H1 (cell line): ENCODE measurements around the gene MPZL3. TPM values are rescaled to one million over a fixed set of nuclear protein-coding genes. Genes with fewer than 3 reads are reported as not detected.

Experiments
- CTCF ChIA-PET: fragments of 300-600 bp; sonication (Branson Sonifier 250); formaldehyde crosslinking; loops from one replicate; lab custom pipeline; 2021; ENCODE audit not compliant: partially characterized antibody; lab: Charles Lee
- POLR2A ChIA-PET: fragments of 300-600 bp; sonication (Branson Sonifier 250); formaldehyde crosslinking; loops from one replicate; lab custom pipeline; 2021; ENCODE audit warnings: inconsistent platforms; ENCODE audit not compliant: partially characterized antibody; lab: Charles Lee
- DNase-seq, 2 experiments: peaks; one replicate each; pipeline versions ENCODE4 v3.0.0 to v3.0.0-alpha.2; 2010 to 2022; ENCODE audit warnings: low spot score in 2 of 2, low read depth in 1 of 2, mixed read lengths in 1 of 2
- FAIRE-seq: peaks from 2 replicates; lab custom pipeline; 2011; peaks lifted over from hg19 to GRCh38; lab: Jason Lieb, UNC
- H2AFZ ChIP-seq: 2 replicates; pipeline ENCODE4 v1.8.1; 2012; ENCODE audit warnings: low read length, inconsistent platforms
- H2AK5ac ChIP-seq: 2 replicates; pipeline ENCODE4 v1.6.1; 2013; ENCODE audit warnings: low read depth, low read length
- H2BK120ac ChIP-seq: replicated peaks from 2 replicates; pipeline ENCODE3; 2013; ENCODE audit warnings: low read depth, low read length, inconsistent platforms
- H2BK12ac ChIP-seq: 2 replicates; pipeline ENCODE4 v1.6.1; 2013; ENCODE audit warnings: low read depth, low read length
- H2BK15ac ChIP-seq: 2 replicates; pipeline ENCODE4 v1.6.1; 2013; ENCODE audit warnings: low read length
- H2BK20ac ChIP-seq: 2 replicates; pipeline ENCODE4 v1.6.1; 2013; ENCODE audit warnings: low read length
- H2BK5ac ChIP-seq: 2 replicates; pipeline ENCODE4 v1.6.1; 2013; ENCODE audit warnings: low read depth, low read length
- H3K14ac ChIP-seq: 2 replicates; pipeline ENCODE4 v1.6.1; 2013; ENCODE audit warnings: inconsistent platforms; ENCODE audit not compliant: insufficient read length
- H3K18ac ChIP-seq: 2 replicates; pipeline ENCODE4 v1.6.1; 2013; ENCODE audit warnings: low read length; ENCODE audit errors: extremely low read depth
- H3K23ac ChIP-seq: 2 replicates; pipeline ENCODE4 v1.6.1; 2013; ENCODE audit warnings: inconsistent platforms; ENCODE audit not compliant: insufficient read length
- H3K23me2 ChIP-seq: 2 replicates; pipeline ENCODE4 v1.6.1; 2013; ENCODE audit warnings: low read depth, low read length
- H3K27ac ChIP-seq: 2 replicates; pipeline ENCODE4 v1.6.1; 2011; ENCODE audit warnings: low read depth, low read length, inconsistent platforms
- H3K27me3 ChIP-seq, 4 experiments: replicated peaks in 1 of 4; 1 replicate in 1 of 4; 2 replicates in 3 of 4; pipeline versions ENCODE4 v1.6.1 to v1.8.1; 2011 to 2013; ENCODE audit warnings: low read length in 3 of 4, mild to moderate bottlenecking in 3 of 4, inconsistent platforms in 2 of 4, mixed read lengths in 2 of 4, moderate library complexity in 1 of 4; ENCODE audit not compliant: control insufficient read depth in 3 of 4, insufficient read depth in 3 of 4; ENCODE audit errors: extremely low read depth in 1 of 4
- H3K36me3 ChIP-seq, 4 experiments: 2 replicates each; pipeline versions ENCODE4 v1.6.1 to v1.8.1; 2011 to 2013; ENCODE audit warnings: mild to moderate bottlenecking in 4 of 4, low read length in 3 of 4, moderate library complexity in 2 of 4, control low read depth in 1 of 4, inconsistent platforms in 1 of 4; ENCODE audit not compliant: insufficient read depth in 4 of 4, control insufficient read depth in 2 of 4
- H3K4ac ChIP-seq: replicated peaks from 2 replicates; pipeline ENCODE3; 2013; ENCODE audit warnings: low read length, low read depth, mixed read lengths, inconsistent platforms; ENCODE audit not compliant: insufficient read length
- H3K4me1 ChIP-seq, 4 experiments: replicated peaks in 1 of 4; 1 replicate in 1 of 4; 2 replicates in 3 of 4; pipeline versions ENCODE4 v1.6.1 to v1.8.1; 2011 to 2013; ENCODE audit warnings: low read length in 3 of 4, inconsistent platforms in 2 of 4, mixed read lengths in 1 of 4; ENCODE audit not compliant: insufficient read depth in 4 of 4, control insufficient read depth in 3 of 4
- H3K4me2 ChIP-seq, 2 experiments: 2 replicates each; pipeline versions ENCODE4 v1.6.1 to v1.8.1; 2011 to 2013; ENCODE audit warnings: low read depth in 2 of 2, low read length in 2 of 2, control low read depth in 1 of 2, inconsistent platforms in 1 of 2, mild to moderate bottlenecking in 1 of 2; ENCODE audit not compliant: insufficient read depth in 1 of 2
- H3K4me3 ChIP-seq, 4 experiments: fragments of 200-600, 300-600 bp in 1 of 4; sonication (generic), shearing (Covaris generic), sonication (Bioruptor Twin) in 1 of 4; 2 replicates each; pipeline versions ENCODE4 v1.5.1 to v1.8.1; 2011 to 2016; ENCODE audit warnings: low read length in 4 of 4, low read depth in 3 of 4, control low read depth in 2 of 4, inconsistent platforms in 2 of 4, mild to moderate bottlenecking in 2 of 4, mixed read lengths in 1 of 4, moderate library complexity in 1 of 4; ENCODE audit not compliant: insufficient read depth in 2 of 4; ENCODE audit errors: extremely low read depth in 1 of 4
- H3K56ac ChIP-seq: replicated peaks from 2 replicates; pipeline ENCODE3; 2013; ENCODE audit warnings: low read depth, mild to moderate bottlenecking, mixed read lengths, low read length, inconsistent platforms; ENCODE audit not compliant: insufficient read length
- H3K79me1 ChIP-seq: 2 replicates; pipeline ENCODE4 v1.6.1; 2013; ENCODE audit warnings: low read depth, low read length, control low read depth
- H3K79me2 ChIP-seq, 2 experiments: 2 replicates each; pipeline versions ENCODE4 v1.6.1 to v1.8.1; 2012 to 2013; ENCODE audit warnings: low read length in 2 of 2, mild to moderate bottlenecking in 2 of 2, inconsistent platforms in 1 of 2; ENCODE audit not compliant: insufficient read depth in 2 of 2, control insufficient read depth in 1 of 2
- H3K9ac ChIP-seq, 4 experiments: replicated peaks in 1 of 4; 1 replicate in 1 of 4; 2 replicates in 3 of 4; pipeline versions ENCODE4 v1.6.1 to v1.8.1; 2011 to 2013; ENCODE audit warnings: low read depth in 3 of 4, low read length in 3 of 4, control low read depth in 2 of 4, mild to moderate bottlenecking in 2 of 4, moderate library complexity in 2 of 4, inconsistent platforms in 1 of 4; ENCODE audit errors: extremely low read depth in 1 of 4
- H3K9me3 ChIP-seq, 2 experiments: 2 replicates each; pipeline versions ENCODE4 v1.6.1 to v1.8.1; 2012 to 2013; ENCODE audit warnings: mild to moderate bottlenecking in 2 of 2, moderate library complexity in 2 of 2, control low read depth in 1 of 2, inconsistent platforms in 1 of 2, low read depth in 1 of 2, low read length in 1 of 2, mixed read lengths in 1 of 2; ENCODE audit not compliant: insufficient read depth in 2 of 2
- H4K20me1 ChIP-seq, 2 experiments: replicated peaks in 1 of 2; 2 replicates each; pipeline versions ENCODE3 to v1.8.1; 2011 to 2013; ENCODE audit warnings: inconsistent platforms in 2 of 2, low read length in 2 of 2, mild to moderate bottlenecking in 1 of 2; ENCODE audit not compliant: insufficient read depth in 2 of 2, control insufficient read depth in 1 of 2
- H4K5ac ChIP-seq: 2 replicates; pipeline ENCODE4 v1.6.1; 2013; ENCODE audit warnings: low read length, low read depth, mixed read lengths, inconsistent platforms; ENCODE audit not compliant: insufficient read length
- H4K8ac ChIP-seq: 2 replicates; pipeline ENCODE4 v1.8.0; 2013; ENCODE audit warnings: mild to moderate bottlenecking, moderate library complexity, low read length, inconsistent platforms; ENCODE audit not compliant: insufficient read depth; ENCODE audit errors: extremely low read depth
- H4K91ac ChIP-seq: replicated peaks from 2 replicates; pipeline ENCODE3; 2013; ENCODE audit warnings: low read length, mixed read lengths, inconsistent platforms; ENCODE audit not compliant: insufficient read length
- CBX5 ChIP-seq: fragments of 300-800, 300-1000 bp; sonication (generic); IDR thresholded peaks from 2 replicates; pipeline ENCODE4 v1.7.1; 2016; ENCODE audit warnings: antibody characterized with exemption, low read length, low read depth
- CEBPB ChIP-seq: IDR thresholded peaks from 2 replicates; pipeline ENCODE4 v1.6.1; 2012; ENCODE audit warnings: low read depth, low read length
- CHD1 ChIP-seq: IDR thresholded peaks from 2 replicates; pipeline ENCODE4 v1.6.1; 2012; ENCODE audit warnings: low read depth, low read length, improper control_type of control experiment
- HDAC6 ChIP-seq: IDR thresholded peaks from one replicate; pipeline ENCODE4 v1.7.1; 2012; ENCODE audit warnings: low read depth, mild to moderate bottlenecking, inconsistent platforms, low read length, moderate library complexity
- MAX ChIP-seq: IDR thresholded peaks from 2 replicates; pipeline ENCODE4 v1.6.1; 2012; ENCODE audit warnings: inconsistent platforms
- SP2 ChIP-seq: IDR thresholded peaks from 2 replicates; pipeline ENCODE4 v1.6.1; 2012; ENCODE audit warnings: mild to moderate bottlenecking, low read length, inconsistent platforms
- WGBS, 2 experiments: shearing (Covaris generic) in 1 of 2; methylation state at CpG; one replicate each; pipeline versions ENCODE4 v1.1.6 to v1.1.7; 2013 to 2015; ENCODE audit warnings: low lambda C conversion rate in 2 of 2, mixed read lengths in 2 of 2, inconsistent platforms in 1 of 2, low coverage in 1 of 2, missing lambda C conversion rate in 1 of 2; ENCODE audit not compliant: insufficient replicate concordance in 2 of 2, insufficient coverage in 1 of 2, insufficient read length in 1 of 2; ENCODE audit errors: extremely low coverage in 1 of 2, missing lambda C conversion rate in 1 of 2; 5-methylcytosine and 5-hydroxymethylcytosine counted together
- polyA plus RNA-seq, 7 experiments: library from polyadenylated mRNA; depleted of rRNA in 3 of 7; stranded (reverse) in 5 of 7; unstranded in 2 of 7; fragments of >200 nt in 5 of 7; fragments of 200-250 nt in 2 of 7; gene quantifications; 1 replicate in 5 of 7; 2 replicates in 1 of 7; 4 replicates in 1 of 7; pipeline versions ENCODE4 v1.2.1 to v1.2.3, GENCODE V29; 2011 to 2013; ENCODE audit warnings: missing spikeins in 2 of 7, mixed read lengths in 2 of 7
- total RNA-seq: library from RNA; stranded (reverse); fragmentation: NEBNext Ultra II Directional; extraction: Animal tissue kit (Norgen Biotek cat#: 25700); gene quantifications from 2 replicates; pipeline ENCODE4 v1.2.1, GENCODE V29; 2021

The MPZL3 gene
- total and polyA plus RNA-seq, 2 of the 8 experiments (the other 6 are each of a cell fraction or from before 2014, with no cell fraction given): 1.1 to 3.9 TPM

- H3K79me2 ChIP-seq: no peaks in the 10 kb centered on the region
- no peak overlapping the region for H2AK5ac ChIP-seq
- no peak overlapping the region for H4K91ac ChIP-seq
- no peak overlapping the region for H2BK5ac ChIP-seq
- H2BK20ac ChIP-seq: no peak overlapping the region
- no peaks in the 10 kb centered on the region for H3K36me3 ChIP-seq
- no peak overlapping the region for H4K5ac ChIP-seq
- no peak overlapping the region for H3K9ac ChIP-seq
- H3K4me1 ChIP-seq: no peaks in the 10 kb centered on the region
- H3K23ac ChIP-seq: no peak overlapping the region
- H2BK12ac ChIP-seq: no peak overlapping the region
- no peak overlapping the region for H4K8ac ChIP-seq
- no peak overlapping the region for H3K18ac ChIP-seq
- H3K27ac ChIP-seq: no peak overlapping the region
- no peak overlapping the region for H3K4ac ChIP-seq
- ChIA-PET CTCF (interaction anchor here (1.4 kb wide), 1 partner anchor 8 kb away, joined by 3 read pairs; no protein-coding TSS in a partner anchor), POLR2A (no interaction called here)
- FAIRE-seq: no peak
- no peak overlapping the region for H2BK120ac ChIP-seq
- no peak overlapping the region for H3K14ac ChIP-seq
- no peak for DNase-seq
- no peak overlapping the region for H2BK15ac ChIP-seq
- H3K27me3 ChIP-seq: peaks cover 0 to 2% (median under 1%) of the 10 kb centered on the region in 4 experiments; a peak in 4 of 7 replicates
- 76% methylated on average over 2 of the region's 2 CpGs; no CpG with 5 or more reads in 1 of the 2 experiments for WGBS, 2 experiments
- no peaks in the 10 kb centered on the region for H3K9me3 ChIP-seq
- H4K20me1 ChIP-seq: no peaks in the 10 kb centered on the region
- H3K56ac ChIP-seq: no peak overlapping the region
- no peak overlapping the region for H3K4me3 ChIP-seq
- no peaks in the 10 kb centered on the region for H3K23me2 ChIP-seq
- H3K4me2 ChIP-seq: no peak overlapping the region
- TF ChIP-seq MAX (no peak), CHD1 (no peak), SP2 (no peak), CBX5 (no peak), HDAC6 (no peak), CEBPB (no peak)
- no peak overlapping the region for H2AFZ ChIP-seq
- no peaks in the 10 kb centered on the region for H3K79me1 ChIP-seq
Observed at GRCh38 chr11:118272001-118272400, 19.8 kb upstream of the MPZL3 start.
